SU-DHL-6 (cell line): Measurements from ENCODE around the gene BANF2.

Experiments
- H2AFZ ChIP-seq: fragments of 200-600 bp; sonication (generic); 2 replicates; pipeline ENCODE4 v1.6.1; 2014; ENCODE audit warnings: low read depth, mild to moderate bottlenecking, moderate library complexity, mixed read lengths, antibody characterized with exemption, low read length; ENCODE audit not compliant: severe bottlenecking
- H3F3A ChIP-seq: fragments of 200-600 bp; shearing (Covaris generic); 2 replicates; pipeline ENCODE4 v1.6.0; 2016; ENCODE audit warnings: antibody characterized with exemption, mild to moderate bottlenecking; ENCODE audit not compliant: insufficient read depth
- H3K27ac ChIP-seq: fragments of 200-600 bp; sonication (generic); 2 replicates; pipeline ENCODE4 v1.5.1; 2016; ENCODE audit warnings: low read depth, mild to moderate bottlenecking, low read length, moderate library complexity, mixed read lengths
- H3K27me3 ChIP-seq: fragments of 200-600 bp; sonication (generic), shearing (Covaris generic); 2 replicates; pipeline ENCODE4 v1.6.0; 2014; ENCODE audit warnings: mild to moderate bottlenecking, low read length
- H3K36me3 ChIP-seq: fragments of 200-600 bp; sonication (generic); 2 replicates; pipeline ENCODE4 v1.6.1; 2014; ENCODE audit warnings: mild to moderate bottlenecking, low read length, mixed read lengths
- H3K4me2 ChIP-seq: fragments of 300-600, 200-600 bp; shearing (Covaris generic), sonication (generic); 2 replicates; pipeline ENCODE4 v1.6.0; 2014; ENCODE audit warnings: low read length, low read depth, mild to moderate bottlenecking; ENCODE audit not compliant: poor library complexity, severe bottlenecking
- H3K4me3 ChIP-seq: fragments of 200-600 bp; sonication (generic); 2 replicates; pipeline ENCODE4 v1.5.1; 2014; ENCODE audit warnings: antibody characterized with exemption, low read length, mild to moderate bottlenecking, mixed read lengths; ENCODE audit not compliant: insufficient read depth, poor library complexity, severe bottlenecking
- H3K79me2 ChIP-seq: fragments of 200-600 bp; sonication (generic); 2 replicates; pipeline ENCODE4 v1.6.1; 2014; ENCODE audit warnings: mild to moderate bottlenecking, low read length, moderate library complexity; ENCODE audit not compliant: insufficient read depth
- H3K9ac ChIP-seq: fragments of 200-600 bp; sonication (generic); 2 replicates; pipeline ENCODE4 v1.7.0; 2014; ENCODE audit warnings: mild to moderate bottlenecking, low read length
- H3K9me2 ChIP-seq: fragments of 200-600 bp; sonication (generic); replicated peaks from 2 replicates; pipeline ENCODE4 v1.6.1; 2014; ENCODE audit warnings: low read length; ENCODE audit not compliant: insufficient read depth
- H3K9me3 ChIP-seq: fragments of 200-600 bp; sonication (generic); 2 replicates; pipeline ENCODE4 v1.6.1; 2014; ENCODE audit warnings: low read length, mixed read lengths; ENCODE audit not compliant: insufficient read depth
- H4K20me1 ChIP-seq: fragments of 200-600 bp; sonication (generic); 2 replicates; pipeline ENCODE4 v1.6.1; 2014; ENCODE audit warnings: low read depth, mild to moderate bottlenecking, antibody characterized with exemption, low read length, moderate library complexity, mixed read lengths
- CTCF ChIP-seq: fragments of 200-600 bp; sonication (generic); IDR thresholded peaks from one replicate; pipeline ENCODE4 v1.5.1; 2017; ENCODE audit warnings: antibody characterized with exemption, mild to moderate bottlenecking, low read length, moderate library complexity; ENCODE audit not compliant: insufficient read depth, poor library complexity, severe bottlenecking
- EZH2phosphoT487 ChIP-seq: fragments of 200-600 bp; sonication (generic), shearing (Covaris generic); conservative IDR thresholded peaks from 2 replicates; pipeline ENCODE4 v1.6.1; 2018; ENCODE audit warnings: mild to moderate bottlenecking, antibody characterized with exemption, low read length, moderate library complexity, mixed read lengths

Gene BANF2

GRCh38 chr20:17741220-17741619 is 41.5 kb downstream of the BANF2 start:
- no peaks in the 10 kb centered on the region for H3K79me2 ChIP-seq
- no peaks in the 10 kb centered on the region for H3K27me3 ChIP-seq
- H3K36me3 ChIP-seq: no peaks in the 10 kb centered on the region
- H3F3A ChIP-seq: no peaks in the 10 kb centered on the region
- no peak overlapping the region for H3K4me3 ChIP-seq
- H3K27ac ChIP-seq: no peak overlapping the region
- H3K9me2 ChIP-seq: no peaks in the 10 kb centered on the region
- H3K4me2 ChIP-seq: no peak overlapping the region
- H3K9me3 ChIP-seq: 0 out of 2 replicates have a peak, but pooled peaks cover 2% of the 10 kb centered on the region
- H3K9ac ChIP-seq: no peak overlapping the region
- H4K20me1 ChIP-seq: no peaks in the 10 kb centered on the region
- TF ChIP-seq CTCF (no peak), EZH2phosphoT487 (no peak)
- no peak overlapping the region for H2AFZ ChIP-seq

- Histone ChIP-seq H3F3A (no peaks in the 10 kb centered on the region), H3K4me2 (no peak overlapping the region), H3K27ac (no peak overlapping the region), H3K9me3 (no peaks in the 10 kb centered on the region), H3K79me2 (no peaks in the 10 kb centered on the region), H2AFZ (no peak overlapping the region), H3K4me3 (no peak overlapping the region), H4K20me1 (no peaks in the 10 kb centered on the region), H3K9ac (no peak overlapping the region), H3K27me3 (no peaks in the 10 kb centered on the region), H3K36me3 (no peaks in the 10 kb centered on the region), H3K9me2 (no peaks in the 10 kb centered on the region)
- no peak for TF ChIP-seq EZH2phosphoT487
- TF ChIP-seq CTCF: no peak
Measured at GRCh38 chr20:17742731-17743130, 43.0 kb downstream of the BANF2 start.

- H3K79me2 ChIP-seq: no peaks in the 10 kb centered on the region
- no peaks in the 10 kb centered on the region for H3K9me2 ChIP-seq
- no peaks in the 10 kb centered on the region for H4K20me1 ChIP-seq
- H3K9ac ChIP-seq: no peak overlapping the region
- H3K9me3 ChIP-seq: no peaks in the 10 kb centered on the region
- no peak overlapping the region for H3K4me2 ChIP-seq
- H3F3A ChIP-seq: no peaks in the 10 kb centered on the region
- no peak for TF ChIP-seq EZH2phosphoT487
- TF ChIP-seq CTCF: no peak
- H3K27me3 ChIP-seq: no peaks in the 10 kb centered on the region
- no peak overlapping the region for H3K4me3 ChIP-seq
- no peaks in the 10 kb centered on the region for H3K36me3 ChIP-seq
- H3K27ac ChIP-seq: no peak overlapping the region
- no peak overlapping the region for H2AFZ ChIP-seq
Measured at GRCh38 chr20:17743677-17744076, 43.9 kb downstream of the BANF2 start.

- no peaks in the 10 kb centered on the region for H3K27me3 ChIP-seq
- H3K27ac ChIP-seq: no peak overlapping the region
- H3K9me2 ChIP-seq: no peaks in the 10 kb centered on the region
- TF ChIP-seq CTCF (no peak), EZH2phosphoT487 (no peak)
- H4K20me1 ChIP-seq: no peaks in the 10 kb centered on the region
- no peak overlapping the region for H3K9ac ChIP-seq
- no peak overlapping the region for H3K4me2 ChIP-seq
- H3K4me3 ChIP-seq: no peak overlapping the region
- no peaks in the 10 kb centered on the region for H3K79me2 ChIP-seq
- no peaks in the 10 kb centered on the region for H3K9me3 ChIP-seq
- no peaks in the 10 kb centered on the region for H3F3A ChIP-seq
- no peak overlapping the region for H2AFZ ChIP-seq
- no peaks in the 10 kb centered on the region for H3K36me3 ChIP-seq
Measured at GRCh38 chr20:17747431-17747846, 47.7 kb downstream of the BANF2 start.
